HG03558 (cell line): ENCODE measurements around the gene FAM217A.

Source experiments
- ATAC-seq: cut with Tn5 transposase; IDR thresholded peaks from one replicate; pipeline ENCODE4 v1.9.1; 2021; ENCODE audit warnings: moderate number of reproducible peaks; ENCODE audit not compliant: unreplicated experiment; ENCODE audit errors: extremely low read depth

The FAM217A gene

GRCh38 chr6:4025681-4026080 lies 53.3 kb downstream of the FAM217A start:
- ATAC-seq, result no peak

GRCh38 chr6:4023240-4023639 lies 55.7 kb downstream of the FAM217A start:
- no peak for ATAC-seq

GRCh38 chr6:4021854-4022695 lies 56.9 kb downstream of the FAM217A start:
- ATAC-seq, result no peak

- peak; percentile 31 for ATAC-seq
These were observed 57.6 kb downstream of the FAM217A start for GRCh38 chr6:4021133-4021853.

GRCh38 chr6:4020822-4021132 lies 58.2 kb downstream of the FAM217A start:
- ATAC-seq, result no peak

- no peak for ATAC-seq
These were observed 60.1 kb downstream of the FAM217A start for GRCh38 chr6:4018924-4019236.
